ENCODE data around the gene IL3RA. TPM values are rescaled to one million over a fixed set of nuclear protein-coding genes. Genes with fewer than 3 reads are reported as not detected.
"Not testable (repeated sequence)": the region's sequence is repeated elsewhere in the genome, so short reads cannot be mapped to it uniquely, and the experiment has no call there.

IL3RA gene
- total RNA-seq, 1 donor from 2014 or later, result 59.9 TPM

GRCh38 chrX:1361275-1361674 lies 24.7 kb downstream of the IL3RA start:
- DNase-seq, result no peak
- TF ChIP-seq CTCF (IDR thresholded peaks at IDR 0.05), result no peak
- Histone ChIP-seq H3K36me3 (peaks cover 55% of the 10 kb centered on the region), H3K4me3 (no peak overlapping the region), H3K27me3 (ENCODE audit: low read depth) (no peaks in the 10 kb centered on the region), H3K4me1 (no peaks in the 10 kb centered on the region), H3K9me3 (peaks cover 7% of the 10 kb centered on the region), H3K27ac (no peak overlapping the region)
- intact Hi-C loops (cut with DNase I), result no loop called here
- ATAC-seq, result no peak

DNA sequence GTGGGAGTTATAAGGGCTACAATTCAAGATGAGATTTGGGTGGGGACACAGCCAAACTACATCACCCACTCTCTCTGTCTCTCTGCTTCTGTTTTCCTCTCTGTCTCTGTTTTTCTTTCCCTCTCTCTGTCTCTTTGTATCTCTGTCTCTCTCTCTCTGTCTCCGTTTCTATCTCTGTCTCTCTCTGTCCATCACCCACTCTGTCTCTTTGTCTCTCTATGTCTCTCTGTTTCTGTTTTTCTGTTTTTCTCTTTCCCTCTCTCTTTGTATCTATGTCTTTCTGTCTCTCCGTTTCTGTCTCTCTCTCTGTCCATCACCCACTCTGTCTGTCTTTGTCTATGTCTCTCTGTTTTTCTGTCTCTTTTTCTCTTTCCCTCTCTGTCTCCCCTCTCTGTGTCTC lies 25.3 kb downstream of the IL3RA start:
- Histone ChIP-seq H3K9me3 (peaks cover 7% of the 10 kb centered on the region), H3K27me3 (ENCODE audit: low read depth) (no peaks in the 10 kb centered on the region), H3K27ac (no peak overlapping the region), H3K4me1 (no peaks in the 10 kb centered on the region), H3K36me3 (peaks cover 55% of the 10 kb centered on the region), H3K4me3 (no peak overlapping the region)
- TF ChIP-seq CTCF (IDR thresholded peaks at IDR 0.05), result no peak
- intact Hi-C loops (cut with DNase I), result no loop called here
- DNase-seq, result no peak
- no peak for ATAC-seq

- H3K27me3 ChIP-seq (ENCODE audit: low read depth); H3K9me3 ChIP-seq; H3K27ac ChIP-seq; H3K4me3 ChIP-seq; DNase-seq; ATAC-seq; intact Hi-C loops (cut with DNase I); H3K4me1 ChIP-seq: not testable (repeated sequence)
- H3K36me3 ChIP-seq, result peaks cover 28% of the 10 kb centered on the region
Measured at GRCh38 chrX:1366363-1366762, 29.8 kb downstream of the IL3RA start.

DNA sequence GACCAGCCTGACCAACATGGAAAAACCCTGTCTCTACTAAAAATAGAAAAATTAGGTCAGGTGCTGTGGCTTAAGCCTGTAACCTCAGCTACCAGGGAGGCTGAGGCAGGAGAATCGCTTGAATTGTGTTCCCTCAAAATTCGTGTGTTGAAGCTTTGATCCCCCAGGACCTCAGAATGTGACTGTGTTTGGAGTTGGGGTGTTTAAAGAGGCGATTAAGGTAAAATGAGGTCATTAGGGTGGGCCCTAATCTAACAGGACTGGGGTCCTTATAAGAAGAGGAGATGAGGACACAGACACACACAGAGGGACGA lies 31.8 kb downstream of the IL3RA start:
- no peak for TF ChIP-seq CTCF (IDR thresholded peaks at IDR 0.05)
- Histone ChIP-seq H3K36me3 (peaks cover 10% of the 10 kb centered on the region), H3K27me3 (ENCODE audit: low read depth) (no peaks in the 10 kb centered on the region), H3K4me1 (no peaks in the 10 kb centered on the region), H3K4me3 (no peak overlapping the region), H3K9me3 (no peaks in the 10 kb centered on the region), H3K27ac (no peak overlapping the region)
- intact Hi-C loops (cut with DNase I), result no loop called here
- ATAC-seq (no peak), DNase-seq (no peak)

- H3K27me3 ChIP-seq (ENCODE audit: low read depth), result no peaks in the 10 kb centered on the region
- H3K9me3 ChIP-seq, result no peaks in the 10 kb centered on the region
- H3K4me1 ChIP-seq, result no peaks in the 10 kb centered on the region
- H3K4me3 ChIP-seq, result no peak overlapping the region
- peak; percentile 24 to 55 for ATAC-seq
- no peak for TF ChIP-seq CTCF (IDR thresholded peaks at IDR 0.05)
- intact Hi-C loops (cut with DNase I), result no loop called here
- no peak overlapping the region for H3K27ac ChIP-seq
- peaks cover 32% of the 10 kb centered on the region for H3K36me3 ChIP-seq
- peak; percentile 35 for DNase-seq
Measured at GRCh38 chrX:1378306-1378759, 41.7 kb downstream of the IL3RA start.

DNA sequence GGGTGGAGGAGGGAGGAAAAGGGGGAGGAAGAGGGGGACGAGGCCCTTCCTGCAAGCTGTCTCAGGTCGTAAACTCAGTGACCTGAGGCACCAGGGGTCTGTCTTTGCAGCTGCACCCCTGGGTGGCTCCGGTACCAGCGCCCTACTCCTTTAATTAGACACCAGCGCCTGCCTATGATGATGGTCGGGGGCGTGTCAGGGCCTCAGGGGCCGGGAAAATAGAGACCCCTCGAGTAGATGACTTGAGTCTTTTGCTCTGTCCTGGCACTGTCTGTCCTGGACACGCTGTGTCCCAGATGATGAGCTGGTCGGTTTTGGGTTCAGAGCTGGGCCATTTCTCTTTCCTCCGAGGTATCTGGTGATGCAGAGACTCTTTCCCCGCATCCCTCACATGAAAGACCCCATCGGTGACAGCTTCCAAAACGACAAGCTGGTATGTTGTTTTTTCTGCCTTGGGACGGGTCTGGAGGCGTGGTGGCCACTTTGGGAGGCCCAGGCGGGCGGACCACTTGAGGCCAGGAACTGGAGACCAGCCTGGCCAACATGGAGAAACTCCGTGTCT lies 44.2 kb downstream of the IL3RA start:
- Histone ChIP-seq H3K27ac (no peak overlapping the region), H3K27me3 (ENCODE audit: low read depth) (no peaks in the 10 kb centered on the region), H3K4me3 (no peak overlapping the region), H3K9me3 (no peaks in the 10 kb centered on the region), H3K4me1 (no peaks in the 10 kb centered on the region), H3K36me3 (peaks cover 55% of the 10 kb centered on the region)
- no peak for TF ChIP-seq CTCF (IDR thresholded peaks at IDR 0.05)
- DNase-seq (peak; percentile 41), ATAC-seq (peak in 1 of 2 donors; percentile 4)
- intact Hi-C loops (cut with DNase I), result no loop called here

Data from lower lobe of right lung (tissue), 2 donors.